22Rv1 (cell line): Measurements from ENCODE around the gene JAGN1.

Experiments used
- CTCF ChIP-seq: fragments of 450-650 bp; IDR thresholded peaks from 2 replicates; pipeline ENCODE4 v1.5.1; 2017; ENCODE audit warnings: mild to moderate bottlenecking
- ZFX ChIP-seq: fragments of 450-650 bp; IDR thresholded peaks from 2 replicates; pipeline ENCODE4 v1.6.1; 2017; ENCODE audit warnings: antibody characterized with exemption, borderline replicate concordance

- TF ChIP-seq CTCF (no peak), ZFX (no peak)
Observed at GRCh38 chr3:9878700-9879099, 11.7 kb upstream of the JAGN1 start.
